GM10248 (cell line): Measurements from ENCODE around the gene ALPI.

Experiments used
- CTCF ChIA-PET: fragments of 300-600 bp; sonication (Branson Sonifier 250); formaldehyde crosslinking; extraction: SDS; loops from one replicate; lab custom pipeline; 2021; ENCODE audit warnings: antibody characterized with exemption; lab: Yijun Ruan, JAX
- POLR2A ChIA-PET: fragments of 350-650 bp; sonication (Branson Sonifier 250); formaldehyde crosslinking; extraction: SDS; loops from one replicate; lab custom pipeline; 2020; ENCODE audit warnings: antibody characterized with exemption; lab: Yijun Ruan, JAX
- DNase-seq: peaks from one replicate; pipeline ENCODE4 v3.0.0; 2012; ENCODE audit errors: extremely low spot score
- CTCF ChIP-seq: IDR thresholded peaks from 2 replicates; pipeline ENCODE4 v1.5.1; 2012; ENCODE audit warnings: mild to moderate bottlenecking, low read depth; ENCODE audit errors: extremely low read depth, missing control alignments, control extremely low read depth

ALPI gene

DNA sequence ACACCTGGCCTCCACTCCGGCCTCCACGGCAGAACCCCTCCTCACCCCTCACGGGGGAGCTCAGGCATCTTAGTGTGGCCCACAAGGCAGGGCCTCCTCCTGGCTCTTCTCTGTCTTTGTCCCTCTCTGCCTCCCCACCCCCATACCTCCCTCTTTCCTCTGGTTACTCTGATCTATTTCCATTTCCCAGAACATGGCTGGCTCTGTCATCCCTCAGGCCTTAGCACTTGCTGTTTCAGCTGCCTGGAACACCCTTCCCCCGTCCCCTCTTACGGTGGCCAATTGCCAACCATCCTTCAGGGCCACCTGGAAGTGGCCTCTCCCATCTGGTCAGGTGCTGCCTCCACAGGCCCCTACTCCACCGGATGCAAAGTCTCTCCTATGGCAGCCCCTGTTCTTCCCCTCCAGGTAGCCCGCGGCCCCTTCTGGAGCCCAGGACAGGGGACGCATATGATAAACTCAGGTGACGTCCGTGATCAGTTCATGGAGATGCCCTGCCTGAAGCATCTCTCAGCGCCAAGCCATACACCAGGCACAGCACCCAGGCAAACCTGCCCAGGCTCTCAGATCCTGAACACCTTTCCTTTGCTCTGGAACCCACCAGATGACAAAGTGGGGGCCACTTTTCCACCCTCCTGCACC is 35.3 kb downstream of the ALPI start:
- TF ChIP-seq CTCF: no peak
- no peak for DNase-seq
- ChIA-PET CTCF (interaction anchor here (1.5 kb wide), 1 partner anchor 16 kb away, joined by 3 read pairs; no protein-coding TSS in a partner anchor), POLR2A (no interaction called here)

- POLR2A ChIA-PET: no interaction called here
- TF ChIP-seq CTCF: no peak
- CTCF ChIA-PET: no interaction called here
- DNase-seq: no peak
These were observed 36.4 kb downstream of the ALPI start for GRCh38 chr2:232492236-232492848.

- DNase-seq: no peak
- ChIA-PET POLR2A (no interaction called here), CTCF (interaction anchor here (1.2 kb wide), 1 partner anchor 11 kb away, joined by 3 read pairs; no protein-coding TSS in a partner anchor)
- no peak for TF ChIP-seq CTCF
These were observed 37.2 kb downstream of the ALPI start for GRCh38 chr2:232492963-232493700.

DNA sequence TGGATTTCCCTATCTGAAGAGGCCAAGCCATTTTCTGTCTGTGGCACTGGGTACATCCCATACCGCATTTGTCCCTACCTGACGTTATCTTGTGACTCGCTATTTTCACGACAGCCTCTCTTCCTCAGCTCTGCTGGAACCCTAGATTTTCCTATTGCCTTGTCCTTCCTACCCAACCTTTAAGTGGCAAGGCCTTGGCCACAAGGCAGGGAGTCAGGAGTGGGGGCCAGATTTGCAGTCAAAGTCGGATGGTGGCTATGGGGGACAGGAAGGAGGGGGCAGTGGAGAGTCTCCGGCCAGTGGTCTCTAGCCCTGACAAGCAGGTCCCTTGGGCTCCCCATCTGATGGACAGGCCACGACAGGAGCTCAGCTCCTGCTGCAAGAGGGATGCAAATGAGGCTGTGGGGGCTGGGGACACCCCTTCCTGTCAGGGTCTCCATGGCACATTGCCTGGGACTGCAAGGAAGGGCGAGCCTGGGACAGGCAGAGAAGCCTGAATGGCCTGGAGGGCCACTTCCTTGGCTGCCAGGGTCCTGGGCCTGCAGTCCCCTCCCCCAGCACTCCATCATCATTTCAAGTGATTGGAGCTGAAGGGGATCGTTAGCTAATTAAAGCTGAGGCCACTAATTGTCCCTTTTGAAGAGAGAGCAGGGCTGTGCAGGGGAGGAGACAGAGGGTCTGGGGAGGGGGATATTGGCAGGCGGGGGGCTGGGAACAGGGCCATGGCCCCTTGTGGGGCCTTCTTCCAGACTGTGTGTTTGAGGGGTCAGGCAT is 37.9 kb downstream of the ALPI start:
- POLR2A ChIA-PET: no interaction called here
- TF ChIP-seq CTCF: no peak
- no peak for DNase-seq
- CTCF ChIA-PET: interaction anchor here (1.2 kb wide), 1 partner anchor 11 kb away, joined by 3 read pairs; no protein-coding TSS in a partner anchor

DNA sequence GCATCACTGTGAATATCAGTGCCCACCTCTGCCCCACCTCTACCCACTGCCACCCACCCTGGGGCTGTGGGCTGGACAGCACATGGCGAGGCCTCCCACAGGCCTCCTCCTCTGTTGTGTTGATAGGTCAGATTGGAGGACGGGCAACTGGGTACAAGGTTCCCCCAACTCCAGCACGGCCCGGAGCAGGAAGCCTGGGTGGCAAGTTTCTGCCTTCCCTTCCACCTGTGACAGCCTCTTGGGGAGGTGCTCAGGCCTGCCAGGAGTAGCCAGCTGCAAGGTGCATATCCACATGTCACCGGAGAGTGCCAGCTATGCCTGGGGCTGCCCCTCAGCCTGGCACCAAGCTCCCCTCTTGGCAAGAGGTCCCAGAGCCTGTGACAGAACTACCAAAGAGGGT is 38.6 kb downstream of the ALPI start:
- TF ChIP-seq CTCF: no peak
- CTCF ChIA-PET: interaction anchor here (1.2 kb wide), 1 partner anchor 10 kb away, joined by 3 read pairs; no protein-coding TSS in a partner anchor
- no peak for DNase-seq
- POLR2A ChIA-PET: no interaction called here

- no peak for TF ChIP-seq CTCF
- ChIA-PET CTCF (no interaction called here), POLR2A (no interaction called here)
- DNase-seq: no peak
These were observed 39.3 kb downstream of the ALPI start for GRCh38 chr2:232495292-232495691.
